H1 (cell line): ENCODE results near the gene KCTD19. TPM values are rescaled to one million over a fixed set of nuclear protein-coding genes. Genes with fewer than 3 reads are reported as not detected.

ENCODE experiments used
- BACH1 ChIP-seq: IDR thresholded peaks from 2 replicates; pipeline ENCODE4 v1.6.1; 2012; ENCODE audit warnings: low read length, improper control_type of control experiment
- CHD2 ChIP-seq: IDR thresholded peaks from 2 replicates; pipeline ENCODE4 v1.6.1; 2012; ENCODE audit warnings: low read length, improper control_type of control experiment
- CREB1 ChIP-seq: IDR thresholded peaks from 2 replicates; pipeline ENCODE4 v1.6.1; 2012; ENCODE audit warnings: inconsistent platforms
- CTBP2 ChIP-seq: IDR thresholded peaks from 2 replicates; pipeline ENCODE4 v1.7.0; 2011; ENCODE audit warnings: borderline replicate concordance, mild to moderate bottlenecking, moderate library complexity, mixed read lengths, low read length; ENCODE audit not compliant: insufficient read depth, insufficient read length
- EZH2 ChIP-seq: fragments of 200-600 bp; sonication (generic); IDR thresholded peaks from 2 replicates; pipeline ENCODE4 v1.7.1; 2012; ENCODE audit warnings: low read depth, mild to moderate bottlenecking, moderate library complexity, low read length, inconsistent platforms; ENCODE audit not compliant: severe bottlenecking
- KDM4A ChIP-seq: IDR thresholded peaks from one replicate; pipeline ENCODE4 v1.7.1; 2012; ENCODE audit warnings: low read depth, mild to moderate bottlenecking, moderate library complexity, low read length, inconsistent platforms; ENCODE audit not compliant: severe bottlenecking
- KDM5A ChIP-seq: fragments of 200-600 bp; IDR thresholded peaks from 2 replicates; pipeline ENCODE4 v1.7.1; 2012; ENCODE audit warnings: mild to moderate bottlenecking, low read length, inconsistent platforms, mixed read lengths
- SIRT6 ChIP-seq: IDR thresholded peaks from one replicate; pipeline ENCODE4 v1.7.1; 2012; ENCODE audit warnings: low read length, inconsistent platforms
- SIX5 ChIP-seq: IDR thresholded peaks from 2 replicates; pipeline ENCODE4 v1.6.1; 2011; ENCODE audit warnings: mild to moderate bottlenecking, low read depth, low read length
- SUZ12 ChIP-seq: fragments of 200-600 bp; sonication (generic); IDR thresholded peaks from 2 replicates; pipeline ENCODE4 v1.6.1; 2012; ENCODE audit warnings: mild to moderate bottlenecking, inconsistent platforms, low read length, moderate library complexity, mixed read lengths
- TBP ChIP-seq: IDR thresholded peaks from 2 replicates; pipeline ENCODE4 v1.6.1; 2011; ENCODE audit warnings: low read depth, low read length, improper control_type of control experiment
- TCF12 ChIP-seq: IDR thresholded peaks from 2 replicates; pipeline ENCODE4 v1.6.1; 2011; ENCODE audit warnings: low read depth, mild to moderate bottlenecking, low read length
- TEAD4 ChIP-seq: IDR thresholded peaks from 2 replicates; pipeline ENCODE4 v1.6.1; 2012; ENCODE audit warnings: low read depth, low read length, inconsistent platforms, mixed read lengths
- polyA plus RNA-seq, 7 experiments: library from polyadenylated mRNA; depleted of rRNA in 3 of 7; stranded (reverse) in 5 of 7; unstranded in 2 of 7; fragments of >200 nt in 5 of 7; fragments of 200-250 nt in 2 of 7; gene quantifications; 1 replicate in 5 of 7; 2 replicates in 1 of 7; 4 replicates in 1 of 7; pipeline versions ENCODE4 v1.2.1 to v1.2.3, GENCODE V29; 2011 to 2013; ENCODE audit warnings: missing spikeins in 2 of 7, mixed read lengths in 2 of 7
- total RNA-seq: library from RNA; stranded (reverse); fragmentation: NEBNext Ultra II Directional; extraction: Animal tissue kit (Norgen Biotek cat#: 25700); gene quantifications from 2 replicates; pipeline ENCODE4 v1.2.1, GENCODE V29; 2021

KCTD19 gene
- total and polyA plus RNA-seq, 2 of the 8 experiments (the other 6 are each of a cell fraction or from before 2014, with no cell fraction given): 0.06 to 0.24 TPM

GRCh38 chr16:67327743-67328142, 1.2 kb upstream of the KCTD19 start (continued):
- TF ChIP-seq KDM4A (no peak), SUZ12 (no peak), BACH1 (no peak), CTBP2 (no peak), TEAD4 (no peak), KDM5A (no peak), SIX5 (no peak), EZH2 (no peak), SIRT6 (no peak), TCF12 (no peak), CHD2 (no peak), TBP (no peak), CREB1 (no peak)
